Progenitor cell of endocrine pancreas (in vitro differentiated cells): ENCODE data around the gene SGCD. TPM values are rescaled to one million over a fixed set of nuclear protein-coding genes. Genes with fewer than 3 reads are reported as not detected.
A peak's percentile ranks its signal among the peaks of the same experiment; 100 is the strongest.

ENCODE experiments used
- DNase-seq: peaks from one replicate; pipeline ENCODE4 v3.0.0; 2021; ENCODE audit warnings: low spot score; ENCODE audit not compliant: unreplicated experiment
- H3K27ac Mint-ChIP-seq: 2 replicates; pipeline ENCODE4 v1.8.0; 2021; ENCODE audit warnings: mild to moderate bottlenecking, moderate library complexity, mixed read lengths
- H3K27me3 Mint-ChIP-seq: 2 replicates; pipeline ENCODE4 v1.8.0; 2021; ENCODE audit warnings: mixed read lengths
- H3K36me3 Mint-ChIP-seq: 2 replicates; pipeline ENCODE4 v1.8.0; 2022; ENCODE audit warnings: mixed read lengths; ENCODE audit not compliant: insufficient read depth
- H3K4me1 Mint-ChIP-seq: 2 replicates; pipeline ENCODE4 v1.8.0; 2021; ENCODE audit warnings: low read depth, mixed read lengths
- H3K4me3 Mint-ChIP-seq: 2 replicates; pipeline ENCODE4 v1.8.0; 2021; ENCODE audit warnings: low read depth, mild to moderate bottlenecking, moderate library complexity, mixed read lengths
- H3K9me3 Mint-ChIP-seq: 2 replicates; pipeline ENCODE4 v1.8.0; 2021; ENCODE audit warnings: low read depth, mixed read lengths
- total RNA-seq: library from RNA; stranded (reverse); gene quantifications from 2 replicates; pipeline ENCODE4 v1.2.1, GENCODE V29; 2021
- TF ChIP-seq, protein P1 (sequence below): fragments of 200-600 bp; sonication (generic); IDR thresholded peaks from one replicate; pipeline ENCODE4 v1.5.0; 2021; ENCODE audit warnings: antibody characterized with exemption, mild to moderate bottlenecking; ENCODE audit not compliant: unreplicated experiment

SGCD gene
- total RNA-seq, 1 donor from 2014 or later, result 5.9 TPM

DNA sequence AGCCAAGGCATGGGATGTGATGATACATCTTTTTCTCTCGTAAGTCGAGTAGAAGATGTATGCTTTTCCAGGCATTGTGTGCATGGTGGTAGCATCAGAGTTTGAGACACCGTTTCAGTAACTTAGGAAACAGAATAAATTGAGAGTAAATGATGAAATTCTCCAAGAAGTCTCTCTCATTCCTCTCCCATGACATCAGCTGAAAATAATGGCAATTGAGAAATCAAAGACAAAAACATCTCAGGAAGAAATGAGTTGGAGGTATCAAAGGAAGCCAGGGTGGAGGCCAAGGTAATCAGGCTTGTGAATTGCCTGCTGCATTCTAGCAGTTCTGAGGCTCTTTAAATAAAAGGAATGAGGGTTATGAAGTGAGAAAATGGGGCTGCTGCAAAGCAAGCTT lies 53.9 kb downstream of the SGCD start:
- peaks cover 4% of the 10 kb centered on the region for H3K27me3 Mint-ChIP-seq
- no peak overlapping the region for H3K4me3 Mint-ChIP-seq
- H3K36me3 Mint-ChIP-seq, result no peaks in the 10 kb centered on the region
- TF ChIP-seq, protein P1, sequence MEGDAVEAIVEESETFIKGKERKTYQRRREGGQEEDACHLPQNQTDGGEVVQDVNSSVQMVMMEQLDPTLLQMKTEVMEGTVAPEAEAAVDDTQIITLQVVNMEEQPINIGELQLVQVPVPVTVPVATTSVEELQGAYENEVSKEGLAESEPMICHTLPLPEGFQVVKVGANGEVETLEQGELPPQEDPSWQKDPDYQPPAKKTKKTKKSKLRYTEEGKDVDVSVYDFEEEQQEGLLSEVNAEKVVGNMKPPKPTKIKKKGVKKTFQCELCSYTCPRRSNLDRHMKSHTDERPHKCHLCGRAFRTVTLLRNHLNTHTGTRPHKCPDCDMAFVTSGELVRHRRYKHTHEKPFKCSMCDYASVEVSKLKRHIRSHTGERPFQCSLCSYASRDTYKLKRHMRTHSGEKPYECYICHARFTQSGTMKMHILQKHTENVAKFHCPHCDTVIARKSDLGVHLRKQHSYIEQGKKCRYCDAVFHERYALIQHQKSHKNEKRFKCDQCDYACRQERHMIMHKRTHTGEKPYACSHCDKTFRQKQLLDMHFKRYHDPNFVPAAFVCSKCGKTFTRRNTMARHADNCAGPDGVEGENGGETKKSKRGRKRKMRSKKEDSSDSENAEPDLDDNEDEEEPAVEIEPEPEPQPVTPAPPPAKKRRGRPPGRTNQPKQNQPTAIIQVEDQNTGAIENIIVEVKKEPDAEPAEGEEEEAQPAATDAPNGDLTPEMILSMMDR, result no peak
- no peak for DNase-seq
- H3K4me1 Mint-ChIP-seq, result peaks cover 5% of the 10 kb centered on the region
- no peaks in the 10 kb centered on the region for H3K9me3 Mint-ChIP-seq
- H3K27ac Mint-ChIP-seq, result no peak overlapping the region

GRCh38 chr5:156383510-156384265 lies 56.7 kb downstream of the SGCD start:
- peaks cover 26% of the 10 kb centered on the region for H3K4me1 Mint-ChIP-seq
- TF ChIP-seq, protein P1, result no peak
- H3K9me3 Mint-ChIP-seq, result no peaks in the 10 kb centered on the region
- no peak overlapping the region for H3K4me3 Mint-ChIP-seq
- no peak overlapping the region for H3K27ac Mint-ChIP-seq
- no peak for DNase-seq
- peaks cover 4% of the 10 kb centered on the region for H3K27me3 Mint-ChIP-seq
- H3K36me3 Mint-ChIP-seq, result no peaks in the 10 kb centered on the region

DNA sequence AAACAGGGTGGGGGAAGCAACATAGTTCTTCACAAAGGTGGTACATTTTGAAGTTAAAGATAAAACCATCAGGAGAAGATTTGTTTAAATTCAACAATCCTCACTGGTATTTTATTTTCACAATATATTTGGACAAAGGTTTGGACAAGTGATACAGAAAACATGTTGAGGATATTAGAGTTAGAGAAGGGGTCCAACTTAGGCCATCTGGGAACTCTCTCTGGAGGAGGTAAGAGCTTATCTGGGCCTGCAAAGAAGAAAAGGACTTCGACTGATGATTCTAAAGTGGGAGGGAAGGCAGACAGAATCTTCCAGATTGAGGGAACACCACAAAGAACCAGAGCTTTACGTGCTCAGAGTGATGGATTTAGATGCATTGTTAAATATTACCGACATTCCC lies 58.5 kb downstream of the SGCD start:
- Mint-ChIP-seq H3K36me3 (no peaks in the 10 kb centered on the region), H3K9me3 (no peaks in the 10 kb centered on the region), H3K4me3 (no peak overlapping the region), H3K27me3 (no peaks in the 10 kb centered on the region), H3K27ac (peak overlapping the region; percentile 30), H3K4me1 (peaks cover 32% of the 10 kb centered on the region)
- TF ChIP-seq, protein P1, result no peak
- DNase-seq, result no peak

DNA sequence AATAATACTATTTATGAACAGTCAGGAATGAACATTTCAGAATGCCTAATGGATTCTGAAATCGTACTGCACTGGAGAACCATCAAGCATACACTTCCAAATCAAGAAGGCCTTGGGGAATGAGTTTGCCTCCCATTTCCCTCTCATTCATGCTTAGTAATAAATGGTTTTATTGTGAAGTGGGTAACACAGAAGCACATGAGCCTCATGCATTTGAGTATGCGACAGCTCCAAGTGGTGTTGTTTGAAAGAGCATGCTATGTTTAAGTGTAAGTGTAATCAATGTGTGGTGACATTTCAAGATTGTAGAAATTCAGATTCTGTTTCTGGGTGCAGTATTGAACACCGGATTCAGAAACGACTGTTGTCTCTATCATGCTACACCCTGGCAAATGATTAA lies 60.0 kb downstream of the SGCD start:
- H3K36me3 Mint-ChIP-seq, result no peaks in the 10 kb centered on the region

GRCh38 chr5:156387391-156387790 lies 60.4 kb downstream of the SGCD start:
- H3K4me1 Mint-ChIP-seq, result peaks cover 32% of the 10 kb centered on the region
- TF ChIP-seq, protein P1, result no peak
- H3K27ac Mint-ChIP-seq, result no peak overlapping the region
- no peaks in the 10 kb centered on the region for H3K36me3 Mint-ChIP-seq
- H3K4me3 Mint-ChIP-seq, result no peak overlapping the region
- H3K9me3 Mint-ChIP-seq, result no peaks in the 10 kb centered on the region
- no peaks in the 10 kb centered on the region for H3K27me3 Mint-ChIP-seq
- no peak for DNase-seq

More for the DNA sequence above, 60.0 kb downstream of the SGCD start:
- Mint-ChIP-seq H3K9me3 (no peaks in the 10 kb centered on the region), H3K4me3 (no peak overlapping the region), H3K27me3 (no peaks in the 10 kb centered on the region), H3K4me1 (peaks cover 32% of the 10 kb centered on the region), H3K27ac (no peak overlapping the region)
- no peak for DNase-seq
- TF ChIP-seq, protein P1, result no peak
